HG02623 (cell line): ENCODE results near the gene APLN.

Experiments used
- ATAC-seq: cut with Tn5 transposase; IDR thresholded peaks from one replicate; pipeline ENCODE4 v1.9.1; 2021; ENCODE audit warnings: moderate library complexity; ENCODE audit not compliant: unreplicated experiment

APLN gene

GRCh38 chrX:129642641-129643040 lies 12.1 kb downstream of the APLN start:
- ATAC-seq: no peak

- ATAC-seq: no peak
Observed at GRCh38 chrX:129641941-129642340, 12.8 kb downstream of the APLN start.

GRCh38 chrX:129641469-129641868 lies 13.3 kb downstream of the APLN start:
- ATAC-seq: no peak

GRCh38 chrX:129640737-129641136 lies 14.0 kb downstream of the APLN start:
- no peak for ATAC-seq

GRCh38 chrX:129638917-129639316 lies 15.8 kb downstream of the APLN start:
- ATAC-seq: no peak

GRCh38 chrX:129637217-129638109 lies 17.3 kb downstream of the APLN start:
- ATAC-seq: no peak

- ATAC-seq: no peak
Observed at GRCh38 chrX:129636175-129636681, 18.5 kb downstream of the APLN start.

GRCh38 chrX:129634541-129634940 lies 20.2 kb downstream of the APLN start:
- ATAC-seq: no peak

- no peak for ATAC-seq
Observed at GRCh38 chrX:129632443-129632842, 22.3 kb downstream of the APLN start.

GRCh38 chrX:129631849-129632248 lies 22.9 kb downstream of the APLN start:
- ATAC-seq: no peak

- ATAC-seq: no peak
Observed at GRCh38 chrX:129629837-129630236, 24.9 kb downstream of the APLN start.

- ATAC-seq: no peak
Observed at GRCh38 chrX:129626026-129626425, 28.7 kb downstream of the APLN start.

GRCh38 chrX:129622757-129623301 lies 31.9 kb downstream of the APLN start:
- ATAC-seq: no peak

GRCh38 chrX:129618997-129619396 lies 35.8 kb downstream of the APLN start:
- no peak for ATAC-seq

GRCh38 chrX:129617420-129617819 lies 37.3 kb downstream of the APLN start:
- no peak for ATAC-seq

GRCh38 chrX:129614481-129615255 lies 40.1 kb downstream of the APLN start:
- ATAC-seq: no peak

- no peak for ATAC-seq
Observed at GRCh38 chrX:129613596-129613995, 41.2 kb downstream of the APLN start.

- ATAC-seq: no peak
Observed at GRCh38 chrX:129612396-129612795, 42.4 kb downstream of the APLN start.

GRCh38 chrX:129609395-129609794 lies 45.4 kb downstream of the APLN start:
- no peak for ATAC-seq

- no peak for ATAC-seq
Observed at GRCh38 chrX:129608496-129608895, 46.3 kb downstream of the APLN start.

GRCh38 chrX:129606918-129607317 lies 47.8 kb downstream of the APLN start:
- ATAC-seq: no peak
